Occipital lobe (tissue), 2 donors: Measurements from ENCODE around the gene CABS1. TPM values are rescaled to one million over a fixed set of nuclear protein-coding genes. Genes with fewer than 3 reads are reported as not detected.

Source experiments
- DNase-seq: peaks from one replicate; lab custom pipeline; 2025; lab: John Stamatoyannopoulos, UW
- total RNA-seq: library from RNA; depleted of rRNA; stranded (reverse); fragments of >200 nt; gene quantifications from one replicate; pipeline ENCODE4 v1.2.3, GENCODE V29; 2014

CABS1 gene
- total RNA-seq, 1 donor from 2014 or later: not detected

- DNase-seq: no peak
Measured at GRCh38 chr4:70382691-70383181, 48.0 kb downstream of the CABS1 start, which contains the start of gene SMR3B. TSS of gene SMR3B (plus strand) at chr4:70383131. CDS start at chr4:70384511, 1,380 bp downstream.

Other genes starting within 250 kb of the CABS1 start
- gene PRR27, start 180.7 kb upstream of the CABS1 start, total RNA-seq: not detected
- gene ODAM, start 139.3 kb upstream of the CABS1 start, total RNA-seq: not detected
- not detected for gene FDCSP, start 108.9 kb upstream of the CABS1 start, total RNA-seq
- not detected for gene CSN3, start 92.4 kb upstream of the CABS1 start, total RNA-seq
- gene SMR3A, start 25.8 kb downstream of the CABS1 start, total RNA-seq: not detected
- not detected for gene SMR3B, start 48.1 kb downstream of the CABS1 start, total RNA-seq
- not detected for gene OPRPN, start 63.0 kb downstream of the CABS1 start, total RNA-seq
- gene MUC7, start 137.2 kb downstream of the CABS1 start, total RNA-seq: not detected
- gene AMTN, start 183.6 kb downstream of the CABS1 start, total RNA-seq: not detected